Muscle of leg (tissue), 11 donors: ENCODE results near the gene ABTB1. TPM values are rescaled to one million over a fixed set of nuclear protein-coding genes. Genes with fewer than 3 reads are reported as not detected.
"Not testable (repeated sequence)": the region's sequence is repeated elsewhere in the genome, so short reads cannot be mapped to it uniquely, and the experiment has no call there.

ENCODE experiments used
- DNase-seq: peaks from one replicate; pipeline ENCODE4 v3.0.0; 2013
- H3K27ac ChIP-seq: one replicate; pipeline ENCODE4 v1.5.1; 2013; ENCODE audit warnings: mild to moderate bottlenecking, low read length, control low read depth
- H3K27me3 ChIP-seq: one replicate; pipeline ENCODE4 v1.6.1; 2013; ENCODE audit warnings: low read length; ENCODE audit not compliant: control insufficient read depth, insufficient read depth
- H3K36me3 ChIP-seq: one replicate; pipeline ENCODE4 v1.6.1; 2013; ENCODE audit warnings: low read length; ENCODE audit not compliant: control insufficient read depth, insufficient read depth
- H3K4me1 ChIP-seq: one replicate; pipeline ENCODE4 v1.6.1; 2013; ENCODE audit warnings: low read length; ENCODE audit not compliant: control insufficient read depth, insufficient read depth
- H3K4me3 ChIP-seq: one replicate; pipeline ENCODE4 v1.5.1; 2013; ENCODE audit warnings: low read length, control low read depth
- H3K9me3 ChIP-seq: replicated peaks from 2 replicates; pipeline ENCODE4 v1.6.1; 2013; ENCODE audit warnings: low read depth, low read length; ENCODE audit not compliant: control insufficient read depth
- WGBS: methylation state at CpG from one replicate; pipeline ENCODE4 v1.1.5; 2013; ENCODE audit warnings: missing lambda C conversion rate; ENCODE audit not compliant: insufficient coverage; 5-methylcytosine and 5-hydroxymethylcytosine counted together
- polyA plus RNA-seq, 8 donors: library from polyadenylated mRNA; unstranded; fragments of 120-200 nt; gene quantifications; one replicate each; pipeline versions ENCODE4 v1.2.1 to v1.2.3, GENCODE V29; 2013; ENCODE audit warnings: inconsistent platforms in 1 of 8, low replicate concordance in 1 of 8; ENCODE audit not compliant: insufficient read length in 8 of 8, insufficient read depth in 1 of 8
- total RNA-seq: library from RNA; stranded (reverse); fragments of 120-200 nt; gene quantifications from one replicate; pipeline ENCODE4 v1.2.4, GENCODE V29; 2013

ABTB1 gene
- total and polyA plus RNA-seq, 9 donors: 5.1 to 19.6 (median 13.7) TPM

DNA sequence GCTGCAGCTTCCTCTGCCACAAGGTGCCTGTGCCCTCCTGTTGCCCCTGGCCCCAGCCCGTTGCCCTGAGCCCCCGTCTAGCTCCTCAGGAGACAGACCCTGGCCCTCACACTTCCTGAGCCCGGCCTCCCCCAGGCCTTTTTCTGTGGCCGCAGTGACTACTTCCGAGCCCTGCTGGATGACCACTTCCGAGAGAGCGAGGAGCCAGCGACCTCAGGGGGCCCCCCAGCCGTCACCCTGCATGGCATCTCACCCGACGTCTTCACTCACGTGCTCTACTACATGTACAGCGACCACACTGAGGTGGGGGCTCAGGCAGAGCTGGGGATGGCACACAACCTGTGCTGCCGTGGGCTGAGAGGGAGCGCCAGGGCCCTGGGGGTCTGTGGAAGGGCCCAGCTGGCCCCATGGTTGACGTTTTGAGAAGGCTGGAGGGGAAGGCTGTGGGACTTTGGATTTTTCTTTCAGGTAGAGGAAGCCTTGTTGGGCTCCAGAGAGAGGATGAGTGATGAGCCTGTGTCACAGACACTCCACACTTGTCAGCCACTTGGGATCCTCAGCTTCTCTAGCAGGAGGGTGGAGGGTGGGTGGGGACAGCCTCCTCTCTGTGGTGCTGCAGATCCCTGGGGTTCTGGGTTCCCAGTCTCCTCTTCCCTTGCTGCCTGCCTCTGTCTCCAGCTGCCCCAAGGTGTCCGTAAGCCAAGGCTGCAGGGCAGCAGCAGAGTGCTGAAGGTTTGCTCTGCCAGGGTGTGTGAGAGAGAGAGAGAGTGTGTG is 5.0 kb downstream of the ABTB1 start:
- WGBS: 79% methylated on average over 16 of the region's 17 CpGs
- H3K4me1 ChIP-seq: peaks cover 14% of the 10 kb centered on the region
- no peak overlapping the region for H3K4me3 ChIP-seq
- no peak for DNase-seq
- peaks cover 43% of the 10 kb centered on the region for H3K36me3 ChIP-seq
- no peaks in the 10 kb centered on the region for H3K9me3 ChIP-seq
- no peak overlapping the region for H3K27ac ChIP-seq
- H3K27me3 ChIP-seq: no peaks in the 10 kb centered on the region

DNA sequence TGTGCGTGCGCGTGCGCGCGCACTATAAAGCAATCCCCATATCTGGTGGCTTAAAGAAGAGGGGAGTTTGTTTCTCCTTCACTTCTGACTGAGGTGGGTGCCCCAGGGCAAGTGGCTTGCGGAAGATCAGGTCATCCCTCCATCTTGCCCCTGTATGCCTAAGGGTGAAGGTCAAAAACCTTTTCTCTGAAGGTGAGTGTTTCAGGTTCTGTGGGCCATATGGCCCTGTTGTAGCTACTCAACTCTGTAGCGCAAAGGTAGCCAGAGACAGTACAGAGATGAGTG is 5.5 kb downstream of the ABTB1 start:
- Histone ChIP-seq H3K27ac (no peak overlapping the region), H3K4me1 (peaks cover 12% of the 10 kb centered on the region), H3K9me3 (no peaks in the 10 kb centered on the region), H3K4me3 (no peak overlapping the region), H3K36me3 (peaks cover 43% of the 10 kb centered on the region), H3K27me3 (no peaks in the 10 kb centered on the region)
- WGBS: no CpG with 5 or more reads among the region's 8 CpGs
- DNase-seq: no peak

GRCh38 chr3:127678611-127679533 is 6.1 kb downstream of the ABTB1 start:
- Histone ChIP-seq H3K9me3 (no peaks in the 10 kb centered on the region), H3K27ac (no peak overlapping the region), H3K36me3 (peaks cover 43% of the 10 kb centered on the region), H3K4me3 (no peak overlapping the region), H3K4me1 (peaks cover 6% of the 10 kb centered on the region), H3K27me3 (no peaks in the 10 kb centered on the region)
- 78% methylated on average over 8 of the region's 12 CpGs for WGBS
- DNase-seq: no peak

DNA sequence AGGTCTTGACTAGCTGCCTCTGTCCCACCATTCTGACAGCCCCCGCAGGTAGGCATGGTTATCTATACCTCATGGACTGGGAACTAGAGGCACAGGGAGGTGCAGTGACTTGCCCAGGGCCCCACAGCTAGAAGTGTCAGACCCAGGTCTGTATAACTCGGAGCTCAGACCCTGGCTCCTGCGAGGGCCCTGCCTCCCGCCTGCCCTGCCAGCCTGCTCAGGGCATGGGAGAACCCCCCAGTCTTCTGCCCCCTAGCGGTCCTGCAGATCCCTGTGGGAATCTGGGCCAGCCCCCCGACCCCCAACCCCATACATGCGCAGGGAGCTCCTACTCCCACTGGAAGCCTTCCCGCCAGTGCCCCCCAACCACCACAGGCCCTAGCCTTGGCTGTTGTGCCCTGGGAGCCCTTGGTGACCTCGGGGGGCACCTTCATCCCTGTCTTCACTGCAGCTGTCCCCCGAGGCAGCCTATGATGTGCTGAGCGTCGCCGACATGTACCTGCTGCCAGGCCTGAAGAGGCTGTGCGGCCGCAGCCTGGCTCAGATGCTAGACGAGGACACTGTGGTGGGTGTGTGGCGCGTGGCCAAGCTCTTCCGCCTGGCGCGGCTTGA is 6.9 kb downstream of the ABTB1 start:
- 90% methylated on average over 17 of the region's 21 CpGs for WGBS
- no peak overlapping the region for H3K4me3 ChIP-seq
- H3K9me3 ChIP-seq: no peaks in the 10 kb centered on the region
- no peak for DNase-seq
- peaks cover 4% of the 10 kb centered on the region for H3K4me1 ChIP-seq
- H3K27ac ChIP-seq: no peak overlapping the region
- no peaks in the 10 kb centered on the region for H3K27me3 ChIP-seq
- H3K36me3 ChIP-seq: peaks cover 43% of the 10 kb centered on the region

DNA sequence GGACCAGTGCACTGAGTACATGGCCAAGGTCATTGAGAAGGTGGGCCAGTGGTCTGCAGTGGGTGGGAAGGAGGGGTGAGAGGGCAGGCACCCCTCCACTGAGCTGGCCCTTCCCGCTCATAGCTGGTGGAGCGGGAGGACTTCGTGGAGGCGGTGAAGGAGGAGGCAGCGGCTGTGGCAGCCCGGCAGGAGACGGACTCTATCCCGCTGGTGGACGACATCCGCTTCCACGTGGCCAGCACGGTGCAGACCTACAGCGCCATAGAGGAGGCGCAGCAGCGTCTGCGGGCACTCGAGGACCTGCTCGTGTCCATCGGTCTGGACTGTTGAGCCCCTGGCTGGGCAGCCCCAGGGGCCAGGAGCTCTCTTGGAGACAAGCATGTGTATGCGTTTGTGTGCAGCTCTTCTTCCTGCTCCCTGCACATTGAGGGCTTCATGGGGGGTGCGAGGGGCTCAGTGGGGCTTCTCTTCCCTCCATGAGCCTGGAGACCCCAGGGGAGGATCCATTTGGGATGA is 7.5 kb downstream of the ABTB1 start:
- Histone ChIP-seq H3K4me3 (no peak overlapping the region), H3K27ac (no peak overlapping the region), H3K4me1 (peaks cover 4% of the 10 kb centered on the region), H3K36me3 (peaks cover 43% of the 10 kb centered on the region), H3K27me3 (no peaks in the 10 kb centered on the region), H3K9me3 (no peaks in the 10 kb centered on the region)
- DNase-seq: no peak
- WGBS: 95% methylated on average over 20 of the region's 21 CpGs

- H3K4me3 ChIP-seq: no peak overlapping the region
- H3K27ac ChIP-seq: no peak overlapping the region
- 69% methylated on average over 1 of the region's 1 CpG for WGBS
- no peak for DNase-seq
- peaks cover 39% of the 10 kb centered on the region for H3K36me3 ChIP-seq
- H3K27me3 ChIP-seq: no peaks in the 10 kb centered on the region
- no peaks in the 10 kb centered on the region for H3K9me3 ChIP-seq
- peaks cover 4% of the 10 kb centered on the region for H3K4me1 ChIP-seq
Observed at GRCh38 chr3:127680798-127681221, 8.1 kb downstream of the ABTB1 start.

- WGBS: no CpG with 5 or more reads among the region's 6 CpGs
- H3K4me3 ChIP-seq, H3K4me1 ChIP-seq, H3K27ac ChIP-seq, H3K9me3 ChIP-seq, H3K27me3 ChIP-seq, DNase-seq: not testable (repeated sequence)
- peaks cover 32% of the 10 kb centered on the region for H3K36me3 ChIP-seq
Observed at GRCh38 chr3:127682175-127682554, 9.4 kb downstream of the ABTB1 start.

DNA sequence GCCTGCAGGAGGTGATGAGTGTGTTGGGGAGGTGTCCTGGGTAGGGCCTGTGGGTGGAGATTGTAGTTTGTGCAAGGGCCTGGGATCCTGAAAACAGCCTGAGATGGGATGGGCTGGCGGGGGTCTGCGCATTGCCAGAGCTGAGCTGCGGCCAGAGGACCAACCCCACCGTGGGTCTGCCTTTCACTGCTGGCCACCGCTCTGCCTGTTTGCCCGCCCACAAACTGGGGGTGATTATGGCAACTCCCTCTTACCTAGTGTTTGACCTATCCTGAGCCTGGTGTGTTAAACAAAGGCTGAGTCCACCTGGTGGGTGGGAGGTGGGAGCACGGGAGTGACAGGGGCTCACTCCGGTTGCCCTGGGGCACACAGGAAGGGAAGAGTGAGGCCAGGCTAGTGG is 9.8 kb downstream of the ABTB1 start:
- Histone ChIP-seq H3K36me3 (peaks cover 29% of the 10 kb centered on the region), H3K9me3 (no peaks in the 10 kb centered on the region), H3K4me3 (no peak overlapping the region), H3K27me3 (no peaks in the 10 kb centered on the region), H3K4me1 (peaks cover 4% of the 10 kb centered on the region), H3K27ac (no peak overlapping the region)
- WGBS: 86% methylated on average over 4 of the region's 8 CpGs
- DNase-seq: no peak

GRCh38 chr3:127684871-127685707 is 12.3 kb downstream of the ABTB1 start:
- Histone ChIP-seq H3K27me3 (no peaks in the 10 kb centered on the region), H3K9me3 (no peaks in the 10 kb centered on the region), H3K27ac (no peak overlapping the region), H3K4me1 (peaks cover 29% of the 10 kb centered on the region), H3K36me3 (peaks cover 7% of the 10 kb centered on the region), H3K4me3 (no peak overlapping the region)
- 79% methylated on average over 22 of the region's 22 CpGs for WGBS
- DNase-seq: no peak
